GOT3 (cell line): ENCODE data around the gene PKMYT1.

Experiments
- DNase-seq: peaks from one replicate; lab custom pipeline; 2025; ENCODE audit warnings: mixed read lengths; lab: John Stamatoyannopoulos, UW

PKMYT1 gene

DNA sequence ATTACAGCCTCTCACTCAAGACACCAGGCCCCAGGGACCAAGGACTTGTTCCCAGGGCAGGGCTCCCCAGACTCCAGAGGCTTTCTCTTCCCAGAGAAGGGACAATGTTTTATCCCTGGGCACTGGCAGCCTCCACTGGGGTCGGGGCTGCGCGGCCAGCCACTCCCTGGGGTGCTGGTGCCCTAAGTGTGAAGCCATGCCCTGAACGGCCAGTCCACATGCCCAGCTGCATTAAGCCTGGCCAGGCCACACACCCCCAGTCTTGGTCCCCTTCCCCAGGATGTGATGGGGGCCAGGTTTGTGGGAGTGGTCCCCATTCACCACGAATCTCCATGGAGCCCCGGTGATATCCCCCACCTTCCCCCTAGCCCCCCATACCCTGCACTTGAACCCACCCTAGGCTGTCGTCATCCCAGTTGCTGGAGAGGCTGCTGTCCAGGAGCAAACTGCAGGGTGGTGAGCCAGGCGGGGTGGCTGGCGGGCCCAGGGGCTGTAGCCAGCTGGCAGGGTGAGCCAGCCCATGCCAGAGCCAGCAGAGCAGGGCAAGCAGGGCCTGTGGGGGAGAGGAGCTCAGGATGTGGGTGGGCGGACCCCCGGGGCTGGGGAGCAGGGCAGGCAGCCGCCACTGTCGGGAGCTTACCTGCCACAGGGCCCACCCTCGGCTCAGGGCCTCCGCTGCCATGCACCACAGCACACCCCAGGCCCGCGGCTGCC lies 6.5 kb downstream of the PKMYT1 start:
- no peak for DNase-seq

DNA sequence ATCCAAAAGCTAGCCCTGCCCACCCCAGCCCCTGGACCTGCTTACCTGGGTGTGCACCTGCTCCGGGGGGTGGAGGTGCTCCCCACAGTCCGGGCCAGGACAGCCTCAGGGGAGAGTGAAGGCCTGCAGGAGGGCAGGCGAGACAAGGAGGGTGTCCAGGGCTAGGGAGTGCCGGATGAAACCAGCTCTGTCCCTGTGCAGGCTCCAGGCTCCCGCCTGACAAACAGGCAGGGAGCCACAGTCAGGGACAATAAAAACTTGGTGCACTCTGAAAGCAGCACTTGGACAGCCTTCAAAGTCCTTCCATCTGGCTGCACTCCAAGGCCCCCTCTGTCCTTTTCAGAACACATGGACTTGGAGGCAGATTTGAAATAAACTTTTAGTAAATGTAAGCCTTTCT lies 7.2 kb downstream of the PKMYT1 start:
- no peak for DNase-seq

- DNase-seq: no peak
These were observed 8.1 kb downstream of the PKMYT1 start for GRCh38 chr16:2971985-2972784.

DNA sequence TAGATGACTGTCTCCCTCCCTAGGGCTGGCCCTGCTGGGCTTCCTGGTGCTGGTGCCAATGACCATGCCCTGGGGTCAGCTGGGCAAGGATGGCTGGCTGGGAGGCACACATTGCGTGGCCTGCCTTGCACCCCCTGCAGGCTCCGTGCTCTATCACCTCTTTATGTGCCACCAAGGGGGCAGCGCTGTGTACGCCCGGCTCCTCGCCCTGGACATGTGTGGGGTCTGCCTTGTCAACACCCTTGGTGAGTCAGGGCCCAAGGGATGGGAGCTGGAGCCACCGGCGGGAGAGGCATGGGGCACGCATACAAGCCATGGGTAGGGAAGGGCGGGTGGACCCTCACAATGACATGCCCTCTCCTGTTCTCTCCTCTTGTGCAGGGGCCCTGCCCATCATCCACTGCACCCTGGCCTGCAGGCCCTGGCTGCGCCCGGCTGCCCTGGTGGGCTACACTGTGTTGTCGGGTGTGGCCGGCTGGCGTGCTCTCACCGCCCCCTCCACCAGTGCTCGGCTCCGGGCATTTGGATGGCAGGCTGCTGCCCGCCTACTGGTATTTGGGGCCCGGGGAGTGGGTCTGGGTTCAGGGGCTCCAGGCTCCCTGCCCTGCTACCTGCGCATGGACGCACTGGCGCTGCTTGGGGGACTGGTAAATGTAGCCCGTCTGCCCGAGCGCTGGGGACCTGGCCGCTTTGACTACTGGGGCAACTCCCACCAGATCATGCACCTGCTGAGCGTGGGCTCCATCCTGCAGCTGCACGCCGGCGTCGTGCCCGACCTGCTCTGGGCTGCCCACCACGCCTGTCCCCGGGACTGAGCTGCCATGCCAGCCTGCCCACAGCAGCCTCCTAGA lies 8.9 kb downstream of the PKMYT1 start:
- no peak for DNase-seq

- DNase-seq: no peak
These were observed 9.7 kb downstream of the PKMYT1 start for GRCh38 chr16:2970563-2970962.

GRCh38 chr16:2969545-2970521 lies 10.4 kb downstream of the PKMYT1 start:
- DNase-seq: peak; percentile 49

GRCh38 chr16:2968738-2969544 lies 11.3 kb downstream of the PKMYT1 start, which contains the start of gene PAQR4:
TSS of gene PAQR4 (plus strand) at chr16:2969348. CDS start at chr16:2969675, 327 bp downstream.
- peak; percentile 67 for DNase-seq

DNA sequence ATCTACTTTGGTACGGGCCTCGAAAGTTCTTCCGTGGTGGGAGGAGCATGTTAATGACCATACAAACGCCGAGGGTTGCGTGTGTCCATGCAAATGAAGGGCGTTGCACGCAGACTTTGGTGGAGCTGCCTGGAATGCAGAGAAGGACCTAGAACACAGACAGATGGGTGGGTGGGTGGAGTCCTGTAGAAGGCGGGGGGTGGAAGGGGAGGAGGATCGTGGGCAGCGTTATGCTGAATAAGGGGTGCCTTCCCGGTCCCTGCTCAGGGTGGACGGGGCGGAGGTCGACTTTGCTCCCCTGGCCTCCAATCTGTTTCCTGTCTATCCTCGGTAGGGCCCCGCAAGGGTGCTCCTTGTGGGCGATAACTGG lies 11.9 kb downstream of the PKMYT1 start:
- no peak for DNase-seq

DNA sequence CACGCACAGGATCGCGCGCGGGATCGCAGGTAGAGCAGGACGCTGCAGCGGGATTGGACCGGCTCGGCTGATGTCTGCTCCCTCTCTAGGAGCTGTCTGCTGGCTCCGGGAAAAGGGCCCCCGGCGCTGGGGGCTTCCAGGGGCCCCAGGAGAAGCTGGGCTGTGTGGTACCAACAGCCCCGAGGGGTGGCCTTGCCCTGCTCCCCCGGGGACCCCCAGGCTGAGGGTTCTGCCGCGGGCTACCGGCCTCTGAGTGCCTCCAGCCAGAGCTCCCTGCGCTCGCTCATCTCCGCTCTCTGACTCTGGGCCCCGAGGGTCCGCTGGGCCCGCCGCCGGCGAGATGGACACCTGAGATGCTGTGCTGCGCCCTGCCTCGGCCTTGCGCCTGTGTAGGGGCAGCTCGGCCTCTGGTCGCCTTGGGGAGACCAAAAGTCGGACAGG lies 12.5 kb downstream of the PKMYT1 start:
- DNase-seq: no peak

DNA sequence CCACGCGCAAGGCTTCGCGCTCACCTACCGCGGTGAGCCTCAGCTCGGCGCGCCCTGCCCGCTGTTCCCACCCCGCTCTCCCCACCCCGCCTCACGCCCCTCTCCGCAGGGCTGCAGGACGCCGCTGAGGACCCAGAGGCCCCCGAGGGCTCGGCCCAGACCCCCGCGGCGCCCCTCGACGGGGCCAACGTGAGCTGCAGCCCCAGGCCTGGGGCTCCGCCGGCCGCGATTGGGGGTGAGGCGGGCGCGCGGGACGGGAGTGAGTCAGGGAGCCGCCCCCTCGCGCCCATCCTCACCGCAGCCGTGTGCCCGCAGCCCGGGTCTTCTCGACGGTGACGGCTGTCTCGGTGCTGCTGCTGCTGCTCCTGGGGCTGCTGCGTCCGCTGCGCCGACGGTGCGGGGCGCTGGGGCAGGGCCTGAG lies 13.0 kb downstream of the PKMYT1 start:
- DNase-seq: no peak

- no peak for DNase-seq
These were observed 13.4 kb downstream of the PKMYT1 start for GRCh38 chr16:2966808-2967191.

DNA sequence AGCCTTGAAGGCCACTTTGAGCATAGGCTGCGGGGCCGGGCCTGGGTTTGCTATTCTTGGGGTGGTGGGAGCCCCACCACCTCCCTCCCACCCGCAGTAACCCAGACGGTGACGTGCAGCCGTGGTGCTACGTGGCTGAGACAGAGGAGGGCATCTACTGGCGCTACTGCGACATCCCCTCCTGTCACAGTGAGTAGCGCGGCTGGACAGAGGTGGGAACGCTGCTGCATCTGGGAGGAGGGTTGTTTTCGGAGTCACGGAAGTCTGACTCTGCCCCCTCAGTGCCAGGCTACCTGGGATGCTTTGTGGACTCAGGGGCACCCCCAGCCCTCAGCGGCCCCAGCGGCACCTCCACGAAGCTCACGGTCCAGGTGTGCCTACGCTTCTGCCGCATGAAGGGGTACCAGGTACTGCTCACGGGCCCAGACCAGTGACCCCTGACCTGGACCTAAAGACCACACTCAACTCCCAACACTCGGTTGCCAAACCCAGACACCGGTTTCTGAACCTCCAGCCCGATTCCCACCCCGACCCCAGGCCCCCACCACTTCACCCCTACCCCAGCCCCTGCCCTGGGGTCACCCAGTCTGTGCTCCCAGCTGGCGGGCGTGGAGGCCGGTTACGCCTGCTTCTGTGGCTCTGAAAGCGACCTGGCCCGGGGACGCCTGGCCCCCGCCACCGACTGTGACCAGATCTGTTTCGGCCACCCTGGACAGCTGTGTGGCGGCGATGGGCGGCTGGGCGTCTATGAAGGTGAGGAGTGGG lies 14.0 kb downstream of the PKMYT1 start:
- DNase-seq: no peak

DNA sequence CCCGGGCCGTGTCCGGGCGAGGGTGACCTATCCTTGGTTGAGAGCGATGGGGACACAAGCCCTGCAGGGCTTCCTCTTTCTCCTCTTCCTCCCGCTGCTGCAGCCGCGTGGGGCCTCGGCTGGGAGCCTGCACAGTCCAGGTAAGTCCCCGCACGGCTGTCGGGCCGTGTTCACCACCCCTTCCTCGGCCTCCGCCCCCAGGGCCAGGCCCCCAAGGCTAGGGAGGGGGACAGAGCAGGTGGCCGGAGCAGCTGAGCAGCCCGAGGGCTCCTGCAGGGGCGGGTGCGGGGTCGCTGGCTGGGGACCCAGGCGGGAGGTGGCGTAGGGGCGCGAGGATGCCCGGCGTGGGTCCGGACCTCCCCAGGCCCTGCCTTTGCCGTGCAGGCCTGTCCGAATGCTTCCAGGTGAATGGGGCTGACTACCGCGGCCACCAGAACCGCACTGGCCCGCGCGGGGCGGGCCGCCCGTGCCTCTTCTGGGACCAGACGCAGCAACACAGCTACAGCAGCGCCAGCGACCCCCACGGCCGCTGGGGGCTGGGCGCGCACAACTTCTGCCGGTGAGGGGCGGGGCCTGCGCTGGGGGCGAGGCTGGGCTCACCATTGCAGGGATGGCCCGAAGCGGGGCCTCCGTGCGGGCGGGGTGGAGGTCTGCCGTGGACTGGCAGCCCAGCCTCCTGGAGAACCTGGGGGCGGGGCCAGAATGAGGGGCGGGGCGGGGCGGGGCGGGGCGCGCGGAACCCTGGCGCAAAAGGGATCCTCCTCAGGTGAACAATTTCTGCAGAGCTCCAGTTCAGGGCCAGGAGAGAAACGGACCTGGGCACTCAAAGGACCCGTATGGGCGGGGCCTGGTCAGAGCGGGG lies 15.5 kb downstream of the PKMYT1 start:
- DNase-seq: no peak

DNA sequence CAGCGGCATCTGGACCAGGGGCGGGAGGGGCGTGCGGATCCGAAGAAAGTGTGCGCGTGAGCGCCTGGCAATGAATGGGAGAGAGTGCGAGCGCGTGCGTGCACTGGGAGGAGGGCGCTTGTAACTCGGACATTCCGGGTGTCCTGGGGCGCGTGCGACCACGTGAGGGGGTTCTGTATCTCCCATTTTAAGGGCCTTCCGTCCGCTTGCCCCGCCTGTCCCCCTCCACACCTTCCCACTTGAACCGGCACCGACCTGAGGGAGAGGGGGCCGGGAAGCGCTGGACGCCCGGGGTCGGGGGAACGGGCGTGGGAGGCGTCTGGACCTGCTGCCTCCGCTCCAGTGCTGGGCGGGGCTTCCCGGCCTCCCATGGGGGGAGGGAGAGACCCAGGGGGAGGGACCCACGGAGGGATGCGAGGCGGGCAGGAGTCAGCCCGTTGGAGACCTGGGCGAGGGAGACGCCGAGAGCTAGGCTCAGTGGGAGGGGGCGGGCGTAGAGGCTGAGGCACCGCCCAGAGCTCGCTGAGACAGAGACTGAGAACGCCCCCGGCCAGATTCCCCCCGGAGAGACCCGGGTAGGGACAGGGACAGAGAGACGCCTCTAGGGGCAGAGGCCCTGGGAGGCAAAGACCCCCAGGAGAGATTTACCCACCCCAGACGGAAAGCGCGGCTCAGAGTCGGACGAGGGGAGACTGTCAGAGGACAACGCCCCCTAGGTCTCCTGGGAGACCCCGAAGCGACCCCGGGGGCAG lies 16.3 kb downstream of the PKMYT1 start, which contains the start of gene KREMEN2:
Gene KREMEN2 (plus strand): TSS at position 553 of the 752 bp plus-strand sequence. CDS start 246 bp downstream, outside the sequence.
- no peak for DNase-seq

DNA sequence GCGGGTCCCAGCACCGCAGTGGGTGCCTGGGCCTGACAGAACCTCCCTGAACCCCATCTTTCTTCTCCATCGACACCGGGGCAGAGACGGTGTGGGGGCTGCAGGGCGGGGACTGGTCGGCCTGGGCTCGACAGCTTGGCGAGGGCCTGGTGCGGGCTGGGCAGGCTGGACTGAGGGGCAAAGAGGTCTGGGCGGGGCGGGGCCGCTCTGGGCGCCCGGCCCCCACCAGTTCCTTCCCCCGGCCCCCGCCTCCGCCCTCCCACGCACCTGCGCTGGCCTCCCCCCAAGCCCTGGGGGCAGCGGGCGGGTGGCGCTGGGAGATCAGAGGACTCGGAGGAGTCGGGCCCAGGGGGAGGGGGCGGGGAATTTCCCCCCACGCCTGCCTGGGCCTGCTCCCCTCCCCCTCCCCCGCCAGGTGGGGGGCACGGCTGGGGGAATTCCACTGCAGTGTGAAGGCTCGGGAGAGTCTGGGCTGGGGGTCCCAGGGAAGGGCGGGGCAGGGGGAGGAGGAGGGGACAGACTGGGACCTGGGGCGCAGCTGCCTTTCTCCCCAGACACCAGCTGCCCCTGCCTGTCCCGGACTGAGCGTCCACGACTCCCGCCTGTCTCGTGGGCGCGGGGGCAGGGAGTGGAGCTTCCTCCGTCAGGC lies 17.0 kb downstream of the PKMYT1 start:
- DNase-seq: no peak

GRCh38 chr16:2962334-2963073 lies 17.7 kb downstream of the PKMYT1 start:
- DNase-seq: no peak
